Measurements from ENCODE around the gene AHI1. TPM values are rescaled to one million over a fixed set of nuclear protein-coding genes. Genes with fewer than 3 reads are reported as not detected.
"Not testable (repeated sequence)": the region's sequence is repeated elsewhere in the genome, so short reads cannot be mapped to it uniquely, and the experiment has no call there.

The AHI1 gene
- total and polyA plus RNA-seq, 2 experiments from 2014 or later: 14.8 to 21.5 TPM

DNA sequence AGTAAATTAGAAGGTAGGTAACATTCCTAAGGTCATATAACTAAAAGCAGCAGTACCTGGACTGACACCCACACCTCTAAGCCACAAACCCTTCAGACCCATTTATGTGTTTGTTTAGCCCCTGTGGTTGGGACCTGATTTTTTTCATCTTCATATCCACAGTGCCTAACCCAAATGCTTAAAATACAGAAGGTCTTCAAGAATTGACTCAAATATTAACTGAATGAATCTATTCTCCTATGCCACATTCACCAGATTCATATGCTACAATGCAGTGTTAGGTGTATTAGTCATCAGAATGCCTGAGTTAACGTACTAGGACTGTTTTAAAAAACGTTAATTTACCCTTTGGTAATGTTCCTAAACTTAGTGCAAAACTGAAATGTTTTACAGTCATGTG, 124.8 kb downstream of the AHI1 start:
- Histone ChIP-seq H3K9me3 (ENCODE audit: low read depth) (no peaks in the 10 kb centered on the region), H2AFZ (no peak overlapping the region), H3K27me3 (no peaks in the 10 kb centered on the region), H4K20me1 (ENCODE audit: insufficient read depth, poor library complexity, severe bottlenecking) (no peaks in the 10 kb centered on the region), H3K79me2 (no peaks in the 10 kb centered on the region), H3K4me3 (no peak overlapping the region), H3K4me2 (no peak overlapping the region), H3K9me2 (replicated peaks; ENCODE audit: insufficient read depth) (no peaks in the 10 kb centered on the region), H3K27ac (no peak overlapping the region), H3K4me1 (ENCODE audit: insufficient read depth) (no peaks in the 10 kb centered on the region), H3K36me3 (replicated peaks; ENCODE audit: insufficient read depth, low read depth) (no peaks in the 10 kb centered on the region)
- DNase-seq (ENCODE audit: low spot score): no peak
- WGBS (ENCODE audit: low lambda C conversion rate, missing lambda C conversion rate): 76% methylated on average over 2 of the region's 2 CpGs
- no peak for TF ChIP-seq CTCF (IDR thresholded peaks at IDR 0.05; ENCODE audit: poor library complexity)
- no peak for TF ChIP-seq EZH2 (IDR thresholded peaks at IDR 0.05; ENCODE audit: borderline replicate concordance)
- TF ChIP-seq EZH2phosphoT487 (IDR thresholded peaks at IDR 0.05; ENCODE audit: low read depth, severe bottlenecking, unreplicated experiment): no peak

DNA sequence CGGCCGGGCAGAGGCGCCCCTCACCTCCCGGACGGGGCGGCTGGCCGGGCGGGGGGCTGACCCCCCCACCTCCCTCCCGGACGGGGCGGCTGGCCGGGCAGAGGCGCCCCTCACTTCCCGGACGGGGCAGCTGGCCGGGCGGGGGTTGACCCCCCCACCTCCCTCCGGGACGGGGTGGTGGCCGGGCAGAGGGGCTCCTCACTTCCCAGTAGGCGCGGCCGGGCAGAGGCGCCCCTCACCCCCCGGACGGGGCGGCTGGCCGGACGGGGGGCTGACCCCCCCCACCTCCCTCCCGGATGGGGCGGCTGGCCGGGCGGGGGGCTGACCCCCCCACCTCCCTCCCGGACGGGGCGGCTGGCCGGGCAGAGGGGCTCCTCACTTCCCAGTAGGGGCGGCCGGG, 133.9 kb downstream of the AHI1 start:
- not testable (repeated sequence) for H3K36me3 ChIP-seq (replicated peaks; ENCODE audit: insufficient read depth, low read depth); H3K4me2 ChIP-seq; H3K79me2 ChIP-seq; H3K4me3 ChIP-seq; DNase-seq (ENCODE audit: low spot score); H3K9me3 ChIP-seq (ENCODE audit: low read depth); H2AFZ ChIP-seq; H3K4me1 ChIP-seq (ENCODE audit: insufficient read depth); H3K27me3 ChIP-seq; H3K9me2 ChIP-seq (replicated peaks; ENCODE audit: insufficient read depth); H4K20me1 ChIP-seq (ENCODE audit: insufficient read depth, poor library complexity, severe bottlenecking); H3K27ac ChIP-seq
- WGBS (ENCODE audit: low lambda C conversion rate, missing lambda C conversion rate): no CpG with 5 or more reads among the region's 39 CpGs

GRCh38 chr6:135362124-135362523, 135.4 kb downstream of the AHI1 start:
- Histone ChIP-seq H3K9me3 (ENCODE audit: low read depth) (peaks cover under 1% of the 10 kb centered on the region), H3K27ac (no peak overlapping the region), H3K4me1 (ENCODE audit: insufficient read depth) (no peaks in the 10 kb centered on the region), H4K20me1 (ENCODE audit: insufficient read depth, poor library complexity, severe bottlenecking) (no peaks in the 10 kb centered on the region), H3K4me3 (no peak overlapping the region), H3K79me2 (no peaks in the 10 kb centered on the region), H3K27me3 (no peaks in the 10 kb centered on the region), H3K9me2 (replicated peaks; ENCODE audit: insufficient read depth) (no peaks in the 10 kb centered on the region), H3K4me2 (no peak overlapping the region), H3K36me3 (replicated peaks; ENCODE audit: insufficient read depth, low read depth) (no peaks in the 10 kb centered on the region), H2AFZ (no peak overlapping the region)
- WGBS (ENCODE audit: low lambda C conversion rate, missing lambda C conversion rate): 100% methylated on average over 4 of the region's 4 CpGs
- no peak for DNase-seq (ENCODE audit: low spot score)
- TF ChIP-seq CTCF (IDR thresholded peaks at IDR 0.05; ENCODE audit: poor library complexity) (no peak), EZH2phosphoT487 (IDR thresholded peaks at IDR 0.05; ENCODE audit: low read depth, severe bottlenecking, unreplicated experiment) (no peak), EZH2 (IDR thresholded peaks at IDR 0.05; ENCODE audit: borderline replicate concordance) (no peak)

- Histone ChIP-seq H4K20me1 (ENCODE audit: insufficient read depth, poor library complexity, severe bottlenecking) (no peaks in the 10 kb centered on the region), H3K36me3 (replicated peaks; ENCODE audit: insufficient read depth, low read depth) (no peaks in the 10 kb centered on the region), H3K9me2 (replicated peaks; ENCODE audit: insufficient read depth) (no peaks in the 10 kb centered on the region), H3K4me1 (ENCODE audit: insufficient read depth) (no peaks in the 10 kb centered on the region), H3K27ac (no peak overlapping the region), H3K79me2 (no peaks in the 10 kb centered on the region), H3K9me3 (ENCODE audit: low read depth) (no peaks in the 10 kb centered on the region), H3K27me3 (no peaks in the 10 kb centered on the region), H3K4me2 (no peak overlapping the region), H3K4me3 (no peak overlapping the region), H2AFZ (no peak overlapping the region)
- TF ChIP-seq CTCF (IDR thresholded peaks at IDR 0.05; ENCODE audit: poor library complexity) (no peak), EZH2 (IDR thresholded peaks at IDR 0.05; ENCODE audit: borderline replicate concordance) (no peak), EZH2phosphoT487 (IDR thresholded peaks at IDR 0.05; ENCODE audit: low read depth, severe bottlenecking, unreplicated experiment) (no peak)
- WGBS (ENCODE audit: low lambda C conversion rate, missing lambda C conversion rate): 93% methylated on average over 2 of the region's 2 CpGs
- no peak for DNase-seq (ENCODE audit: low spot score)
Observed at GRCh38 chr6:135360222-135360621, 137.3 kb downstream of the AHI1 start.

All from hepatocyte (in vitro differentiated cells).